ENCODE data around the gene SH3D21.

DNA sequence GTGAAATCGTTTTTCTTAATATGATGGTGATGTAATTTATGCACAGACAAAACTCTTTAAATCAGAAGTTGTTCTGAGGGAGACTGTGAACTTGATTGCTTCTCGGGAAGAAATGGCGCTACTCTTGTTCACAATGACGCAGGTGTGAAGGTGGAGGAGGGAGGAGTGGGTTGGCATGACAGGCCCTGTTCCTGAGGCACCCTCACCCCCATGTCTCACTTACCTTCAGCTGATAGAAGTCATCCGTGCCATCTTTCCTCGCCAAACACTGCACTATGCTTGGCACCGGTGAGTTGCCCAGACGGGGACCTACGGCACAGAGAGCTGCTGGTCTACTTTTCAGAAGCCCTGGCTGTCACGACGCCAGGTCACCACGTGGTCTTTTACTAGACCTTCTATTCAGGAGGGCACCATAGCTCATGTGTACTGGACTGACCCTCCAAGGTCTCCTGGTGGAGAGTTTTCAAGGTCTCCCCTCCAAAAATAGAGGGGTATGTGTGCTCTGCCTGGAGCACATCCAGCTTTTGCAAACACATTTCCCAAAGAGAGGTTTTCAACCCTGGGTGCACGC, 52.4 kb downstream of the SH3D21 start:
- no peak for TF ChIP-seq POLR2A (IDR thresholded peaks at IDR 0.05)
- TF ChIP-seq, protein P1, sequence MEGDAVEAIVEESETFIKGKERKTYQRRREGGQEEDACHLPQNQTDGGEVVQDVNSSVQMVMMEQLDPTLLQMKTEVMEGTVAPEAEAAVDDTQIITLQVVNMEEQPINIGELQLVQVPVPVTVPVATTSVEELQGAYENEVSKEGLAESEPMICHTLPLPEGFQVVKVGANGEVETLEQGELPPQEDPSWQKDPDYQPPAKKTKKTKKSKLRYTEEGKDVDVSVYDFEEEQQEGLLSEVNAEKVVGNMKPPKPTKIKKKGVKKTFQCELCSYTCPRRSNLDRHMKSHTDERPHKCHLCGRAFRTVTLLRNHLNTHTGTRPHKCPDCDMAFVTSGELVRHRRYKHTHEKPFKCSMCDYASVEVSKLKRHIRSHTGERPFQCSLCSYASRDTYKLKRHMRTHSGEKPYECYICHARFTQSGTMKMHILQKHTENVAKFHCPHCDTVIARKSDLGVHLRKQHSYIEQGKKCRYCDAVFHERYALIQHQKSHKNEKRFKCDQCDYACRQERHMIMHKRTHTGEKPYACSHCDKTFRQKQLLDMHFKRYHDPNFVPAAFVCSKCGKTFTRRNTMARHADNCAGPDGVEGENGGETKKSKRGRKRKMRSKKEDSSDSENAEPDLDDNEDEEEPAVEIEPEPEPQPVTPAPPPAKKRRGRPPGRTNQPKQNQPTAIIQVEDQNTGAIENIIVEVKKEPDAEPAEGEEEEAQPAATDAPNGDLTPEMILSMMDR (IDR thresholded peaks at IDR 0.05 in 8 of 11, conservative IDR thresholded peaks at IDR 0.05 in 3 of 11) = no peak

All from spleen (tissue), 7 donors.